ENCODE measurements around the gene SLC27A2. TPM values are rescaled to one million over a fixed set of nuclear protein-coding genes. Genes with fewer than 3 reads are reported as not detected.

The SLC27A2 gene
- total RNA-seq, 4 donors from 2014 or later = 0.44 to 10.9 (median 1.7) TPM

DNA sequence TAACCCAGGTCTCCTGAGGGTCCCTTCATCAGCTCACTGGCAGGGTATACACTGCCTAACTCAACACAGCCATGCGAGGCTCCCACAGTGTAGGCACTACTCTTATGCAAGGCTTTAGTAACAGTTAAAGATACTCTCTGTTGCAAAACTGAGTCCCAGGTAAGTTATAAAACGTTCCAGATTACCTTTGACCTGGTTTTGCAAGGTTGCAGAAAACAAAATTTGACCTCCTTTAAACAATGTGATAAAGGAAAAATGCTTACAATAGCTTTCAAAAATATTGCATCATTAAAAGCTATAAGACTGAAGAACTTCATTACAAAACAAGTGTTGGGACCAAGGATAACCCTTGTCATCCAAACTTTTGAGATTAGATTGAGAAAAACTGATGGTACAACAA, 5.5 kb downstream of the SLC27A2 start:
- TF ChIP-seq, protein P1, sequence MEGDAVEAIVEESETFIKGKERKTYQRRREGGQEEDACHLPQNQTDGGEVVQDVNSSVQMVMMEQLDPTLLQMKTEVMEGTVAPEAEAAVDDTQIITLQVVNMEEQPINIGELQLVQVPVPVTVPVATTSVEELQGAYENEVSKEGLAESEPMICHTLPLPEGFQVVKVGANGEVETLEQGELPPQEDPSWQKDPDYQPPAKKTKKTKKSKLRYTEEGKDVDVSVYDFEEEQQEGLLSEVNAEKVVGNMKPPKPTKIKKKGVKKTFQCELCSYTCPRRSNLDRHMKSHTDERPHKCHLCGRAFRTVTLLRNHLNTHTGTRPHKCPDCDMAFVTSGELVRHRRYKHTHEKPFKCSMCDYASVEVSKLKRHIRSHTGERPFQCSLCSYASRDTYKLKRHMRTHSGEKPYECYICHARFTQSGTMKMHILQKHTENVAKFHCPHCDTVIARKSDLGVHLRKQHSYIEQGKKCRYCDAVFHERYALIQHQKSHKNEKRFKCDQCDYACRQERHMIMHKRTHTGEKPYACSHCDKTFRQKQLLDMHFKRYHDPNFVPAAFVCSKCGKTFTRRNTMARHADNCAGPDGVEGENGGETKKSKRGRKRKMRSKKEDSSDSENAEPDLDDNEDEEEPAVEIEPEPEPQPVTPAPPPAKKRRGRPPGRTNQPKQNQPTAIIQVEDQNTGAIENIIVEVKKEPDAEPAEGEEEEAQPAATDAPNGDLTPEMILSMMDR (IDR thresholded peaks at IDR 0.05; ENCODE audit: low read depth) = no peak

DNA sequence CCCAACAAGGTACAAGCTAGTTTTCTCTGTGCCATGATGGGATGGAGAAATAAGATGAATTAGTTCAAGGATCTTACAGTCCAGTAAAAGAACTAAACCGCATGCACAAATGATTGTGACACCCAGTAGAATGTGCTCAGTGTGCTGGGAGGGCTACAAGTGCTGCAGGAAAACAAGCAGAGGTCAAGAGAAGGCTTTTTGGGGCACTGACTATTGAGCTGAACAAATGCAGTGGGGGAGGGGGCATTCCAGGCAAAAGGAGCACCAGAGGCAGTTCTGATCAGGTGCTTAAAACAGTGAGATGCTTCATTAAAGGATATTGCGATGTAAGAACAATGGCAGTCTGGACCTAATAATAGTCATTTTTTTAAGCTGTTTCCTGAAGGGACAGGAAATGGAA, 6.0 kb downstream of the SLC27A2 start:
- TF ChIP-seq, protein P1 (IDR thresholded peaks at IDR 0.05; ENCODE audit: low read depth) = no peak

DNA sequence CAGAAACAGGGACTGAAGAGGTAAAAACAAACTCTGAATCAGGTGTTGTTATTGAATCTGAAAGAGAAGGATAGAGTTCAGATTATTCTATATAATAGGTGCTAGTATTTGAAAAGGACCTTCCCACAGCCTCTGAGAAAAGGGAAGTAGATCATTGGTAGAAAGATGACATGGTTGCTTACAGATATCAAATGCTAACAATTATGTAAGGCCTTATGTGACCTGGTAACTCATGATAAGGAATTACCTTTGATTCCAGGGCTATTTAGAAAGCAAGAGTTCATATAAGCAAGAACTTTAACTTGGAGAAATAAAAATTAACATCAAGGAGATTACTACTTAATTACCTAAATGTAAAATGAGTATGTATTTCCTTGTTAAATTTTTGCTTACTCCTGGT, 7.6 kb downstream of the SLC27A2 start:
- TF ChIP-seq, protein P1 (IDR thresholded peaks at IDR 0.05; ENCODE audit: low read depth) = no peak

DNA sequence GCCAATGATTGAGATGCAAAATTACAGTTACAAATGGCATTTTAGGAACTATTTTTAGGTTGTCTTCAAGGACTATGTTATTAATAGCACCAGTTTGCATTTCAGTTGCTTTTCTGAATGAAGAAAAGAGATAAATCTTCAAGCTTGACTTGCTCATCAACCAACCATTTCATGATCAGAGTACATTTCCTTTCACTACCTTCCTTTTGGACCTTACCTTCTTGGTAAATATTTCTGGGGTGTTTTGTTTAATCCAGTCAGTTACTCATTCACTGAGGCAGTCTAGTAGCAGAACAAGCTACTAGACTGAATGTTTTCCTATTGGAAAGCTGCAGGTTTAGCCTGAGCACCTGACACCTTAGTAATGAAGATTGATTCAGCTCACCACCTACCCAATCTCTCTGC, 8.2 kb downstream of the SLC27A2 start:
- TF ChIP-seq, protein P1 (IDR thresholded peaks at IDR 0.05; ENCODE audit: low read depth) = no peak

DNA sequence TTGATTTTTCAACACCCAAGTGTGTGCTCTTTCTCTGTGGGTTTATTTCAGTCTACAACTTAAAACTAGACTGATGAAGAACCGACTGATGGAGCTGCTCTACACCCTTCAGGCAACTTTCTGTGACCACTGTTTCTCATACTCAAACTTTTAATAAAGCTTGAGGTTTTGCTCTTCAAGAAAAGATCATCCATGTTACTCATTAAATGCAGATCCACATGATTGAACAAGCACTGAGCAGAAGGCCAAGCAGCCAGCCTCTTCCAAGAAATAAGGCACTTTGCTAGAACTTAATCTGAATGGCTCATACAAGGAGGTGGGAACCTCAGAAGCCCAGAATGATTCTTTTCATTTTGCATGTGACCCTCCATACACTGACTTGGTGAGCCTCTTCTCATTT, 8.7 kb downstream of the SLC27A2 start:
- TF ChIP-seq, protein P1 (IDR thresholded peaks at IDR 0.05; ENCODE audit: low read depth) = no peak

DNA sequence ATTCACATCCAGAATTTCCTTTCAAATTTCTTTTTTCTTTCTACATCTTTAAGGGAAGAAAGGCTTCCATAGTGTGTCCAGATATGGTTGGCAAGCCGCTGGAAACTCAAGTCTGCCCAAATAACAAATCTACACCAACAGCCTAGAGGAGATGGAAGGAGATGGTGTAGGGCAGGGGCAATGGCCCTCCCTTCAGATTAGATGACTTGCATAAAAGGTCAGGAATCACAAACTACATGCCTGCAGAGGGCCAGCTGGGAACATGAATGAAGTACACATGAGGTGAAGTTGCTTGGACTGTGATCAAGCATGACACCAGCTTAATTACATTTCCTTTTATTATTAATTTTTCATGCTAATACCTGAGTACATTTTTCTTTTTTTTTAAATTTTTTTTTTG, 10.2 kb downstream of the SLC27A2 start:
- TF ChIP-seq, protein P1 (IDR thresholded peaks at IDR 0.05; ENCODE audit: low read depth) = no peak

DNA sequence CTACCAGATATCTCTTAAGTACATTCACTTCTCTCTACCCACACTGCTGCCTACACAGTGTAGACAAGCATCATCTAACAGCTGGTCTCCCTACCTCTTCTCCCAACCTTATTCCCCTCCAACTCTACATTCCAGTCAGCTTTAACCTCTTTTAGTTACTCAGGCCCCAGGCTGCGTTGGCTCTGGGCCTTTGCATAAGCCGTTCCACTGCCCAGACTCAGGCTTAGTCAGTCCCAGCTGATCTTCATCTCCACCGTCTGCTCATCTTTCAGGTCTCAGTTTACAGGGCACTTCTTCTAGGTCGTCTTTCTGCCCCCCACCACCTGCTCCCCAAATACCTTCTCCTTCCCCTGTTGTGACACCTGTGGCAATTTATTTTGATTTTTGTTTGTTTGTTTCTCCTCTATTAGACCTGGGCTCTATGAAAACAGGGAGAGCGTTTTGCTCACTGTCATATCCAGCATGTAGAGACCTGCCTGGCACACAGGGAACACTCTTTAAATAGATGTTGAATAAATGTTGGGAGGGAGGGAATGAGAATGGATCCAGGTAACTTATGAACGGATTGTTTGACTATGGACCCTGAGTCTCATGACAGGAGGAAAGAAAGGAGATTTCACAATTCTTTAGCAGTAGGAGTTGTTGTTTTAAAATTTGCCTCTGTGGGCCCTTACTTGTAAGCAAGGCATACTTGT, 11.1 kb downstream of the SLC27A2 start:
- TF ChIP-seq, protein P1 (IDR thresholded peaks at IDR 0.05; ENCODE audit: low read depth) = no peak

Measured in subcutaneous adipose tissue (tissue), 4 donors.